H1 (cell line): ENCODE results near the gene APC2. TPM values are rescaled to one million over a fixed set of nuclear protein-coding genes. Genes with fewer than 3 reads are reported as not detected.

Experiments
- CTCF ChIP-seq, 3 experiments: IDR thresholded peaks; 1 replicate in 2 of 3; 2 replicates in 1 of 3; pipeline versions ENCODE4 v1.5.1 to v1.6.1; 2011; ENCODE audit warnings: low read length in 3 of 3, mild to moderate bottlenecking in 3 of 3, inconsistent platforms in 2 of 3, low read depth in 1 of 3, moderate library complexity in 1 of 3; ENCODE audit not compliant: insufficient read depth in 1 of 3; ENCODE audit errors: control extremely low read depth in 1 of 3
- EZH2 ChIP-seq: fragments of 200-600 bp; sonication (generic); IDR thresholded peaks from 2 replicates; pipeline ENCODE4 v1.7.1; 2012; ENCODE audit warnings: low read depth, mild to moderate bottlenecking, moderate library complexity, low read length, inconsistent platforms; ENCODE audit not compliant: severe bottlenecking
- PHF8 ChIP-seq: fragments of 200-600 bp; sonication (generic); conservative IDR thresholded peaks from 2 replicates; pipeline ENCODE4 v1.7.1; 2012; ENCODE audit warnings: low read depth, mild to moderate bottlenecking, inconsistent platforms, low read length, moderate library complexity
- RXRA ChIP-seq: IDR thresholded peaks from 2 replicates; pipeline ENCODE4 v1.6.1; 2011; ENCODE audit warnings: low read depth, mild to moderate bottlenecking, low read length, moderate library complexity; ENCODE audit not compliant: insufficient read depth
- ZNF274 ChIP-seq: IDR thresholded peaks from 2 replicates; pipeline ENCODE4 v1.7.0; 2012; ENCODE audit warnings: low read length, borderline replicate concordance; ENCODE audit errors: extremely low read depth
- polyA plus RNA-seq, 7 experiments: library from polyadenylated mRNA; depleted of rRNA in 3 of 7; stranded (reverse) in 5 of 7; unstranded in 2 of 7; fragments of >200 nt in 5 of 7; fragments of 200-250 nt in 2 of 7; gene quantifications; 1 replicate in 5 of 7; 2 replicates in 1 of 7; 4 replicates in 1 of 7; pipeline versions ENCODE4 v1.2.1 to v1.2.3, GENCODE V29; 2011 to 2013; ENCODE audit warnings: missing spikeins in 2 of 7, mixed read lengths in 2 of 7
- total RNA-seq: library from RNA; stranded (reverse); fragmentation: NEBNext Ultra II Directional; extraction: Animal tissue kit (Norgen Biotek cat#: 25700); gene quantifications from 2 replicates; pipeline ENCODE4 v1.2.1, GENCODE V29; 2021

APC2 gene
- total and polyA plus RNA-seq, 2 of the 8 experiments (the other 6 are each of a cell fraction or from before 2014, with no cell fraction given): 1.3 to 4.1 TPM

DNA sequence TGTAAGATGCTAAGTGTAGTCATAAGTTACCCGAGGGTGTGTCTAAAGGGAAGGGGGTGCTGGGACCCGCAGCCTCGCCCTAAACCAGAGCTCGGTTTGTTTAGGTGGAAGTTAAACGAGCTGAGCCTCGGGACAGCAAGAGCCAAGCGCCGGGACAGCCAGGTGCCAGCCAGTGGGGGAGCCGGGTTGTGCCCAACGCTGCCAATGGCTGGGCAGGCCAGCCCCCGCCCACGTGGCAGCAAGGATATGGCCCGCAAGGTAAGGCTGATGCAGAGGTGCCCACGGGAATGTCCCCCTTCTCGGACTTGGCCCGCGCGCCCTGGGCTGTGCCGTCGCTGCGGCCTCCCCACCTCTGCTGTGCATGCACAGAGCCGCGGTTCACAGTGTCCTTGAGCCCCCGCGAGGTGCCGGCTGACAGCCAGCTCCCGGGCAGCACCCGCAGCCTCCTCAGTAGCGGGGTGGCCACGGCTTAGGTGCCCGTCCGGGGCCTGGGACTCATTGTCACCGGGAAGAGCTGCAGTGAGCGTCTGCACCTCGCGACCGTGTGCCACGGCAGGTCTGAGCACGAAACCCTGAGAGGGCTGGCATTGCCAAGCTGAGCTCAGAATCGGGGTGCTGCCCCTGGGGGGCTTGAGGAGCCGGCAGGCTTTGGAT lies 21.1 kb upstream of the APC2 start (continued):
- no peak for TF ChIP-seq CTCF (IDR thresholded peaks at IDR 0.05; ENCODE audit: control extremely low read depth in 1 of 3, insufficient read depth in 1 of 3, low read depth in 1 of 3, low read length in 3 of 3)
- TF ChIP-seq PHF8: no peak
- TF ChIP-seq EZH2: no peak
- no peak for TF ChIP-seq RXRA
- TF ChIP-seq ZNF274: no peak
